Left ventricle myocardium inferior (tissue), 1 donor: ENCODE data around the gene NAALADL2. TPM values are rescaled to one million over a fixed set of nuclear protein-coding genes. Genes with fewer than 3 reads are reported as not detected.

Source experiments
- DNase-seq: peaks from one replicate; pipeline ENCODE4 v3.0.0-alpha.2; 2020
- H3K27ac ChIP-seq: fragments of 200-600 bp; replicated peaks from 2 replicates; pipeline ENCODE4 v1.8.0; 2021
- H3K27me3 ChIP-seq: fragments of 200-600 bp; 2 replicates; pipeline ENCODE4 v1.8.0; 2021; ENCODE audit warnings: low read depth
- H3K36me3 ChIP-seq: fragments of 200-600 bp; 2 replicates; pipeline ENCODE4 v1.8.0; 2021
- H3K4me1 ChIP-seq: fragments of 200-600 bp; 2 replicates; pipeline ENCODE4 v1.8.0; 2021
- H3K4me3 ChIP-seq: fragments of 200-600 bp; 2 replicates; pipeline ENCODE4 v1.8.0; 2021; ENCODE audit warnings: mild to moderate bottlenecking, moderate library complexity
- H3K9me3 ChIP-seq: fragments of 200-600 bp; replicated peaks from 2 replicates; pipeline ENCODE4 v1.8.0; 2021
- intact Hi-C: fragments of 100-400 bp; cut with micrococcal nuclease; formaldehyde crosslinking; loops from one replicate; pipeline ENCODE4 v1.11.0; 2022
- total RNA-seq: library from RNA; stranded (reverse); fragmentation: NEBNext Ultra II Directional; extraction: Animal tissue kit (Norgen Biotek cat#: 25700); gene quantifications from one replicate; pipeline ENCODE4 v1.2.1, GENCODE V29; 2021
- TF ChIP-seq, protein P1 (sequence below): fragments of 200-600 bp; IDR thresholded peaks from 2 replicates; pipeline ENCODE4 v1.8.0; 2021; ENCODE audit warnings: antibody characterized with exemption, mild to moderate bottlenecking, borderline replicate concordance
- donor health status: DM: no; HTN: yes; CAD: no; lungs with severe emphysema.

Gene NAALADL2
- total RNA-seq, 1 donor from 2014 or later = 5.8 TPM

DNA sequence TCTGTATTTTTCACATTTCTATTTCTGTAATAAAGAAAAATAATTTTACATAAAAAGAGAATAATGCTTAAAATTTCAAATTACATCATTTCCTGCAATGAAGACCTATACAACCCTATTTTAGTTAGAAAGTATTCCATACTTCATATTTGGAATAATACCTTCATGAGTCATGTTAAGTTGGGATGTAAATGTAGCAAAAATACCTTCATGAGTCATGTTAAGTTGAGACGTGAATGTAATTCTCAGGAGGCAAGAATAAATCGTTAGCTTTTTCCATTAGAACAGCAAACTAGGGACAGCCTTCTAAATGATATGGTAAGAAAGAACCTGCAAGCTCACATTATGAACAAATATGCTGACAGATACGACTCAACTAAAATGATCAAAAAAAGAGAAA is 91.9 kb downstream of the NAALADL2 start:
- intact Hi-C loops = no loop called here
- Histone ChIP-seq H3K4me1 (no peaks in the 10 kb centered on the region), H3K36me3 (no peaks in the 10 kb centered on the region), H3K9me3 (no peaks in the 10 kb centered on the region), H3K4me3 (no peak overlapping the region), H3K27me3 (no peaks in the 10 kb centered on the region), H3K27ac (no peak overlapping the region)
- TF ChIP-seq, protein P1, sequence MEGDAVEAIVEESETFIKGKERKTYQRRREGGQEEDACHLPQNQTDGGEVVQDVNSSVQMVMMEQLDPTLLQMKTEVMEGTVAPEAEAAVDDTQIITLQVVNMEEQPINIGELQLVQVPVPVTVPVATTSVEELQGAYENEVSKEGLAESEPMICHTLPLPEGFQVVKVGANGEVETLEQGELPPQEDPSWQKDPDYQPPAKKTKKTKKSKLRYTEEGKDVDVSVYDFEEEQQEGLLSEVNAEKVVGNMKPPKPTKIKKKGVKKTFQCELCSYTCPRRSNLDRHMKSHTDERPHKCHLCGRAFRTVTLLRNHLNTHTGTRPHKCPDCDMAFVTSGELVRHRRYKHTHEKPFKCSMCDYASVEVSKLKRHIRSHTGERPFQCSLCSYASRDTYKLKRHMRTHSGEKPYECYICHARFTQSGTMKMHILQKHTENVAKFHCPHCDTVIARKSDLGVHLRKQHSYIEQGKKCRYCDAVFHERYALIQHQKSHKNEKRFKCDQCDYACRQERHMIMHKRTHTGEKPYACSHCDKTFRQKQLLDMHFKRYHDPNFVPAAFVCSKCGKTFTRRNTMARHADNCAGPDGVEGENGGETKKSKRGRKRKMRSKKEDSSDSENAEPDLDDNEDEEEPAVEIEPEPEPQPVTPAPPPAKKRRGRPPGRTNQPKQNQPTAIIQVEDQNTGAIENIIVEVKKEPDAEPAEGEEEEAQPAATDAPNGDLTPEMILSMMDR = no peak
- no peak for DNase-seq

DNA sequence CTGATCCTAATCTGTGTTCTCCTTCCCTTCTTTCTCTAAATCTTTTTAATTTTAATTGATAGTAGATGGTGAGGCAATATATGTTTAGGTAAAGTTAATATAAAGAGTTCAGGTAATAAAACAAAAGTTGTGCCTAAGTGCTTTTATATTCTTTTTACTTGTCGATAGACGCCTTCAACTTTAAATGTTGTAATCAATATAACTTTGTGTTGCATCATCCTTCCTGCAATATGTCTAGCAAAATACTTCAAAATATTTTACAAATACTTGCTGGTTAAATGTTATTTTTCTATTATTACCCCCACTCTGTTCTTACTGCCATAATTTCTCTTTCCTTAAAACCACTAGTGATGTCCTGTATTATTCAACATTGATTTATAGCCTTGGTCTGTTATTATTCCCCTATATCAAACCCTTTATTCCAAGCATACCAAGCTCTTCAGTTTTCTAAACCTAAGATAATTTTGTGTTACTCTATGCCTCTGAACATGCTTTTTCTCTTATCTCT is 92.4 kb downstream of the NAALADL2 start:
- no peaks in the 10 kb centered on the region for H3K4me1 ChIP-seq
- no peak for DNase-seq
- intact Hi-C loops = no loop called here
- no peak overlapping the region for H3K27ac ChIP-seq
- H3K36me3 ChIP-seq = no peaks in the 10 kb centered on the region
- no peak overlapping the region for H3K4me3 ChIP-seq
- H3K27me3 ChIP-seq = no peaks in the 10 kb centered on the region
- H3K9me3 ChIP-seq = no peaks in the 10 kb centered on the region
- TF ChIP-seq, protein P1 = no peak

DNA sequence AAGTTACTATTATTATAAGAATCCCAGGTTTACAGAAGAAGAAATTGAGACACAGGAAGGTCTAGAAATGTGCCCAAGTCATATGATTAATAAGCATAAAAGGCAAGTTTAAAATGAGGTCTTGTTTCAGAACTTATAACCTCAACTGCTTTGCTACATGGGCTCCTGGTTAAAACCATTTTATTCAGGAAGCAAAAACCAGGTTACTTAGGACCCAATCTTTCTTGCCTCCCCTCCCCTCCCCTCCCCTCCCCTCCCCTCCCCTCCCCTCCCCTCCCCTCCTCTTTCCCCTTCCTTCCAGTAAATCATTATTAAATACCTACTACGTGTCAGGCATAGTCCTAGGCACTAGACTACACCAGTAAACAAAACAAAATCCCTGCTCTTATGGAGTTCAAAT is 93.9 kb downstream of the NAALADL2 start:
- H3K36me3 ChIP-seq = no peaks in the 10 kb centered on the region
- H3K9me3 ChIP-seq = no peaks in the 10 kb centered on the region
- no peak overlapping the region for H3K4me3 ChIP-seq
- TF ChIP-seq, protein P1 = no peak
- H3K27ac ChIP-seq = no peak overlapping the region
- intact Hi-C loops = no loop called here
- peaks cover 3% of the 10 kb centered on the region for H3K4me1 ChIP-seq
- no peak for DNase-seq
- no peaks in the 10 kb centered on the region for H3K27me3 ChIP-seq

DNA sequence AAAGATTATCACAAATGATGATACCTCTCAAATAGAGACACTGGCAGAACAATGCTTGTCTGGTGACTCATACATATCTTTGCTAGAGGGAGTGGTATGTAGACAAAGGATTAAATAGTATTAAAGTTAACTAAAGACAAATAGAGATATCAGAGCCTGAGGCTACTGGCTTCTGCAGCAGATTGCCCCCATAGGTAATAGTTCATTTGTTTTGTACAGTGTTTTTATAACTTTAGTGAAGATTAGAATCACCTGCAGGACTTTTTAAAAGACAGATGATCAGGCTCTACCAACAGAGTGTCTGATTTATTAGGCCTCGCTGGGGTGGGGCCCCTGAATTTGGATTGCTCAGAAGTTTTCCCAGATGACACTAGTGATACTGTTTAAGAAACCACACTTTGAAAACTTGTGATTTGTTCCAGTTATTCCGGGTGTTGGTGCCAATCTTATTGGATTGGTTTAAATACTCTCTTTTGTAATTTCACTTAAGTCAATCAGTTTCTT is 96.4 kb downstream of the NAALADL2 start:
- intact Hi-C loops = no loop called here
- Histone ChIP-seq H3K9me3 (no peaks in the 10 kb centered on the region), H3K36me3 (no peaks in the 10 kb centered on the region), H3K4me3 (no peak overlapping the region), H3K27ac (no peak overlapping the region), H3K4me1 (peaks cover 3% of the 10 kb centered on the region), H3K27me3 (no peaks in the 10 kb centered on the region)
- TF ChIP-seq, protein P1 = no peak
- no peak for DNase-seq

DNA sequence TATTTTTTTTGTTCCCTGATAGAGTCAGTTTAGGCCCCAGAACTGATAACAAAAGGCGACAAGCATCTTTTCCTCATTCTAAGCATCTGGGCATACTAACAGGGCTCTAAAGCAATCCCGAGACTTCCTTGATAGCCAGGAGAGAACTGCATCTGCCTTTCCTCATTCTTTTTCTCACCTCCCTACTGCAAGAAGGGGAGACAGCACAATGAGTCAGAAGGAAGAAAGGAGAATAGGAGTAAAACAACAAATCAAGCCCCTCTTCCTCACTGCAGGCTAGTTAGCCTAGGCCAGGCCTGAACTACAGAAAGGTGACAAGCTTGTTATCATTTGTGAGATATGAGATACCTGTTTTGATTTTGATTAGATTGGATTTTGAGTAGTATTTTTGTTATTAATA is 97.9 kb downstream of the NAALADL2 start:
- no peak overlapping the region for H3K4me3 ChIP-seq
- DNase-seq = no peak
- H3K4me1 ChIP-seq = peaks cover 3% of the 10 kb centered on the region
- H3K27me3 ChIP-seq = no peaks in the 10 kb centered on the region
- H3K36me3 ChIP-seq = no peaks in the 10 kb centered on the region
- no peaks in the 10 kb centered on the region for H3K9me3 ChIP-seq
- TF ChIP-seq, protein P1 = no peak
- no peak overlapping the region for H3K27ac ChIP-seq
- intact Hi-C loops = no loop called here
